Measurements from ENCODE around the gene C1QL4.
"Not testable (repeated sequence)": the region's sequence is repeated elsewhere in the genome, so short reads cannot be mapped to it uniquely, and the experiment has no call there.

Gene C1QL4

DNA sequence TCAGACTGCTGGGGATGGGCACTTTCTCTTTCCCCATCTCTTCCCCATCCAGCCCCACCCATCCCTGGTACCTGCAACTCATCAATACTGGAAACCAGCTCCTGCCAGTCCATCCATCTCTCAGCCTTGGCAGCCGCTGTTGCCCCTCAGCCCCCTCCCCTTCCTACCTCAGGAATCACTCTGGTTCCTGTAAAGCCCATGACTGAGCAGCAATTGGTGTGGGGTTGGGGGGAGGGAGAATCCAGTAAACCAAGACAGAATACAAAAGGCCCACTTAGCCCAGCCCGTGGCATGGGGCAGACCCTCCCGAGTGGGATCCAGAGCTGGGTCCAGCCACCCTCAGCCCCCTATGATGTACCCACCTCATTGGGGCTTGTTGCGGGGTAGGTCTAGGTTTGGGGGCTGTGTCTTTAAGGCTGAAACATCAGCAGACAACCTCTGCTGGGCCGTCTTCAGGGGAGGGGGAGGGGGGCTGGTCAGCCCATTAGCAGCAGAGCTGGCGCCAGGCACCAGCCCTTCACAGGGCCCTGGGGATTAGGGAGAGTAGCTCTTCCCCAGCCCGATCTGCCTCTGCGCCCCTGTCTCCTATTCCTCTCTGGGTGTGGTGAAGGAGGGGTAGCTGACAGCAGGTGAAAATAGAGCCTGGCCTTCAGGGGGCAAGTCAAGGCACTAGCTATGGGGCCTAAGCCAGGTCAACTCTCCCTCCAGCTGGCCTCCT is 42.7 kb downstream of the C1QL4 start:
- Mint-ChIP-seq H3K4me1 (ENCODE audit: low read depth) (peaks cover 17% of the 10 kb centered on the region), H3K27ac (no peak overlapping the region), H3K9me3 (no peaks in the 10 kb centered on the region), H3K4me3 (no peak overlapping the region), H3K27me3 (peaks cover 64% of the 10 kb centered on the region), H3K36me3 (ENCODE audit: low read depth) (no peaks in the 10 kb centered on the region)
- no peak for DNase-seq

DNA sequence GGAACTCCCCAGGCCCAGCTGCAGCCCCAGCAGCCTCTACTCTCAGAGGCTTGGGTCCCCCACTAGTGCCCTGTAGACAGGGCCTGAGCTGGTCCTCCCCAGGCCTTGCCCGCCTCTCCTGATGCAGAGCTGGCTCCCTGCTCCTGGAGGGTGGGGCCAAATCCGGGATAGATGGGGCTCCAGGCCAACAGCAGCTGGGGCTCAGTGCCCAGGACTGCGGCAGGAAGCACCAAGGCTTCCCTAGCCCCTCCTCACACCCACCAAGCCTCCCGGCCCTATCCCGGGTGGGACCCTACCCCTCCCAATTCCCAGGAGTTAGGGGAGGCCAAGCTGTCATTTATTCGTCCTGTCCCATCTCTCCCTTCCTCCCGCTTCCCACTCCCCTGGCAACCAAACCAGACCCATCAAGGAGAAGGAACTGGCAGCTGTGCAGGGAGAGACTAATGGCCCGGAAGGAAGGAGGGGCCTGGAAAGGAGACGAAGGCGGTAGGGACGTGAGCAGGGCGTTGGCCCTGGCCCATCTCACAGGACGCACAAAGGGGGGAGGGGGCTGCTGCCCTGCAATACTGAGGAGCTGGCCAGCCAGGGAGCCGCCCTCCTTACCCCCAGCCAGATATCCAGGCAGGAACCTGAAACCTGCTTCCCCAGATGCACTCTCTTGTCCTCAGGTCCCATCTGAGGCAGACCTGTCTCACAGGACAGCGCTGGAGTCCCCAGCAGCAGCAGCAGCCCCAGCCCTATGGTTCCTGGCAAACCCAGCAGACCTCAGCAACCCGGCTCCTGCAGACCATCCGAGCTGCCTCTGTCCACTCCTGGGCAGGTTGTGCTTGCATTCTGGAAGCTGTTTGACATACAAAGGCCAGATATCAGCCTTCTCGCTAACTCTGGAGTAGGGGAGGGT is 43.7 kb downstream of the C1QL4 start:
- peaks cover 63% of the 10 kb centered on the region for H3K27me3 Mint-ChIP-seq
- H3K9me3 Mint-ChIP-seq = no peaks in the 10 kb centered on the region
- no peaks in the 10 kb centered on the region for H3K36me3 Mint-ChIP-seq (ENCODE audit: low read depth)
- no peak overlapping the region for H3K4me3 Mint-ChIP-seq
- peaks cover 17% of the 10 kb centered on the region for H3K4me1 Mint-ChIP-seq (ENCODE audit: low read depth)
- no peak overlapping the region for H3K27ac Mint-ChIP-seq
- no peak for DNase-seq

DNA sequence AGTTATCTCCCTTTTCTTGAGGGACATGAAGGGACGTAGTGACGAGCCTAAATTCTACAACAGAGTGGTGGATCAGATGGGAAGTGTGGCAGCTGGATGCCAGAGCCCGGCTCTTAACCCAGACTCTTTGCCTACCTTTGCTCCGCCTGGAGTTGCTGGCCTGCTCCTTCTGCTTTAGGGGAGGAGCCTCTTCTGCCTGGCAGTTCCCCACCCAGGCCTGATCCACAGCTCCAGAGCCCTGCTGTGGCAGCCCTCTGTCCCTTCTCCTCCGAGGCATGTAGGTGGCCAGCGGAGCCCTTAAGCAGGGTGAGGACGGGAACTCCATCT is 44.3 kb downstream of the C1QL4 start:
- Mint-ChIP-seq H3K4me1 (ENCODE audit: low read depth) (peaks cover 13% of the 10 kb centered on the region), H3K9me3 (no peaks in the 10 kb centered on the region), H3K36me3 (ENCODE audit: low read depth) (no peaks in the 10 kb centered on the region), H3K4me3 (no peak overlapping the region), H3K27me3 (peaks cover 63% of the 10 kb centered on the region), H3K27ac (no peak overlapping the region)
- no peak for DNase-seq

DNA sequence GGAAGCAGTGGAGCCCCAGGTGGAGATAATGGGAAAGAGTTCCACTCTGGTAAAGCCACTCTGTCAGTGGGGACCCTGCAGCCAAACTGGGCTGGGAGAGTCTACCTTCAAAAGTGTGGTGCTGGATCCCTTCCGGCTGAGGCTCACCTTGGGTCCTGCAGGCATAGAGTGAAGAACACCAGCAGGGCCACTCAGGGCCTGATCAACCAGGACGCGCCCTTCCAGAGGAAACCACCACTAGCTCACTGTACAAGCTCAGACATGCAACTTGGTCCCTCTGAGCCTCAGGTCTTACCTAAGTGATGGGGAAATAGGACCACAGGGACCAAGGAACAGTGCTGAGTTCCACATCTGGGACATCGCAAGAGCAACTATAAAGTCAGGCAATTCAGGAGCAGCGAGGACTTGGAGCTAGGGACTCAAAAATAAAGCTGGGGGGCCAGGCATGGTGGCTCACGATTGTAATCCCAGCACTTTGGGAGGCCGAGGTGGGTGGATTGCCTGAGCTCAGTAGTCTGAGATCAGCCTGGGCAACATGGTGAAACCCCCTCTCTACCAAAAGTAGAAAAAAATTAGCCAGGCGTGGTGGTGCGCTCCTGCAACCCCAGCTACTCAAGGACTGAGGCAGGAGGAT is 47.9 kb downstream of the C1QL4 start:
- DNase-seq = no peak
- H3K36me3 Mint-ChIP-seq (ENCODE audit: low read depth) = no peaks in the 10 kb centered on the region
- H3K9me3 Mint-ChIP-seq = no peaks in the 10 kb centered on the region
- no peak overlapping the region for H3K4me3 Mint-ChIP-seq
- no peaks in the 10 kb centered on the region for H3K4me1 Mint-ChIP-seq (ENCODE audit: low read depth)
- H3K27ac Mint-ChIP-seq = no peak overlapping the region
- H3K27me3 Mint-ChIP-seq = peaks cover 42% of the 10 kb centered on the region

DNA sequence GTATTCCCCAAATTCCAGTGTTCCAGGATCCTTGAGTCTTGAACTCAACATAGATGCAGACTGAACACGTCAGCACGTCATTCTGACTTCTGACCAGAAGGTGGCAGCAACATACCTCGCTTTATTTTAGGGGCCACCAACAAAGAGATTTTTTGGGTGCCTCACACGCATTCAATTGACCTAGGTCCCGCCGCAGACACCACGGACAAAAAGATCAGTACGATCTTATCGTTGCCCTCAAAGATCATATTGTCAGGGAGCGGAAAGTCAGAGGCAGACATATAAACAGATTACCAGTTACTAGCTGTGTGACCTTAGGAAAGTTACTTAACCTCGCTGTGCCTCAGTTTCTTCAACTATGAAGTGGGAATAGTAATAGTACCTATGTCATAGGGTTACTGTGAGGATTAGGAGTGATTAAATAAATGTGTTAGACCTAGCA is 48.6 kb downstream of the C1QL4 start:
- no peak overlapping the region for H3K27ac Mint-ChIP-seq
- H3K4me1 Mint-ChIP-seq (ENCODE audit: low read depth) = no peaks in the 10 kb centered on the region
- peak; percentile 78 for DNase-seq
- no peak overlapping the region for H3K4me3 Mint-ChIP-seq
- H3K9me3 Mint-ChIP-seq = no peaks in the 10 kb centered on the region
- no peaks in the 10 kb centered on the region for H3K36me3 Mint-ChIP-seq (ENCODE audit: low read depth)
- peaks cover 40% of the 10 kb centered on the region for H3K27me3 Mint-ChIP-seq

DNA sequence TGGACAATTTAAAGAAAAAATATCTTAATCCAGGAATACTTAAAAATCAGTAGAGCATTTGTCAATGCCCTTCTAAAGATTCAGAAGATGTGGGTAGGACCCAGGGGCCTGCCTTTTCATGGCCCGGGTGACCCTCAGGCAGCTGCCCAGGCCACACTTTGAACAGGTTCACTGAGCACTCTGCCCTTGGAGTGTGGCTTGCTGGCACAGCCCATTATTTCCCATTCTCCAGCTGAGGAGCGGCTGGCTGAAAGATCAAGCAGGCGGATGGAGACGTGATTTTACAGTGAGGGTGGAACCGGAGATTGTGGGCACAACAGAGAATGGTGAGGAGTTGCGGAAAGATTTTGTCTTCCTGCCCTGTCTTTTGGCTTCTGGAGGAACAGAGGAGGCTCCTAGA is 49.1 kb downstream of the C1QL4 start:
- no peak for DNase-seq
- no peak overlapping the region for H3K27ac Mint-ChIP-seq
- no peaks in the 10 kb centered on the region for H3K9me3 Mint-ChIP-seq
- H3K4me1 Mint-ChIP-seq (ENCODE audit: low read depth) = no peaks in the 10 kb centered on the region
- no peaks in the 10 kb centered on the region for H3K36me3 Mint-ChIP-seq (ENCODE audit: low read depth)
- H3K4me3 Mint-ChIP-seq = no peak overlapping the region
- peaks cover 39% of the 10 kb centered on the region for H3K27me3 Mint-ChIP-seq

DNA sequence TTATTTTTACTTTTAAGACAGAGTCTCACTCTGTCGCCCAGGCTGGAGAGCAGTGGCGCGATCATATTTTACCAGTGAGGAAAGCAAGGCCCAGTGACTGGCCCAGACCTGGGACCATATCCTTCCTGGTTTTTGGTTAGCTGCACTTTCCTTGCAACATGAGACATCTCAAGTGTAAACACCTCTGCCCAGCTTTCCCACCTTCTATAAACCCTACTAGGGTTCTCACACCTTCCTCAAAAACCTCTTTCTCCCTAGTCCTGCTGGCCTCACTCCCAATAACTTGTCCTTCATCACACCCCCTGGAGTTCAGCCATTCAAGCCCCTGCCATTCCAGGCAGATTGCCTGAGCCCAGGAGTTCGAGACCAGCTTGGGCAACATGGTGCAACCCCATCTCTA is 52.3 kb downstream of the C1QL4 start:
- Mint-ChIP-seq H3K27me3 (peaks cover 32% of the 10 kb centered on the region), H3K4me1 (ENCODE audit: low read depth) (no peaks in the 10 kb centered on the region), H3K4me3 (no peak overlapping the region), H3K27ac (no peak overlapping the region), H3K36me3 (ENCODE audit: low read depth) (no peaks in the 10 kb centered on the region), H3K9me3 (no peaks in the 10 kb centered on the region)
- no peak for DNase-seq

DNA sequence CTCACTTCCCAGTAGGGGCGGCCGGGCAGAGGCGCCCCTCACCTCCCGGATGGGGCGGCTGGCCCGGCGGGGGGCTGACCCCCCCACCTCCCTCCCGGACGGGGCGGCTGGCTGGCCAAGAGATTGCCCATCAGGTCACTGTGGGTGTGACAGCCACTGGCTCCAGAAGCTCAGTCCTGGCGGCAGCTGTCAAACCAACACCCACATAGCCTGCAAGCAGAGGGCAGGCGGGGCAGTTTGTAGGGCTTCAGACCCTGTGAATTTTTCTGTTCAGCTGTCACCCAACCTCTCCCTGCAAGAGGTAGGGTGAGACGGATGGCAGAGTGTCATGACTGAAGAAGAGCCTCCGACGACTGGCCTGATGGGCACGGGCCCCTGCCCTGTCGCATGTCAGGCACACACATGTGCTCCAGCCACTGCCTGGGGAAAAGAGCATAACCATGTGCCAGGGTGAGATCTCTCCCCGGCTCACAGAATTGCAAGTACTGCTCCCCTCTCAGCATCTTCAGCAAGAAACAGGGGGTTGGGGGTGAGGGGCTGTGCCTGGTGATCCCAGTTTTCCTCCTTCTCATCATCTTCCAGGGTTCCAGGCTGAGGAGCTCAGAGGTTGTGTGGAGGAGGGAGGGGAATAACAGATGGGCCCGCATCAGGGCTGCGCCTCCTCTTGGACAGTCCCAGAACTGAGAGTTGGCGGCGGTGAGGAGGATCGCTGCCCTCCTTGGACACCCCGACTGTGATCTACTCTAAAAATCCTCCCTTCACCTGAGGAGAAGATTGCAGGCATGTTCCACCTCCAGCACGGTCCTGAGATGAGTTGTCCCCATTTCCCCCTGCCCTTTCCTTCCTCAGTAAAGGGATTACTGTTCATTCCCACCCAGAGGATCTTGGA is 53.2 kb downstream of the C1QL4 start:
- Mint-ChIP-seq H3K36me3 (ENCODE audit: low read depth) (no peaks in the 10 kb centered on the region), H3K9me3 (no peaks in the 10 kb centered on the region), H3K4me1 (ENCODE audit: low read depth) (no peaks in the 10 kb centered on the region), H3K27ac (no peak overlapping the region), H3K27me3 (peaks cover 29% of the 10 kb centered on the region), H3K4me3 (no peak overlapping the region)
- no peak for DNase-seq

DNA sequence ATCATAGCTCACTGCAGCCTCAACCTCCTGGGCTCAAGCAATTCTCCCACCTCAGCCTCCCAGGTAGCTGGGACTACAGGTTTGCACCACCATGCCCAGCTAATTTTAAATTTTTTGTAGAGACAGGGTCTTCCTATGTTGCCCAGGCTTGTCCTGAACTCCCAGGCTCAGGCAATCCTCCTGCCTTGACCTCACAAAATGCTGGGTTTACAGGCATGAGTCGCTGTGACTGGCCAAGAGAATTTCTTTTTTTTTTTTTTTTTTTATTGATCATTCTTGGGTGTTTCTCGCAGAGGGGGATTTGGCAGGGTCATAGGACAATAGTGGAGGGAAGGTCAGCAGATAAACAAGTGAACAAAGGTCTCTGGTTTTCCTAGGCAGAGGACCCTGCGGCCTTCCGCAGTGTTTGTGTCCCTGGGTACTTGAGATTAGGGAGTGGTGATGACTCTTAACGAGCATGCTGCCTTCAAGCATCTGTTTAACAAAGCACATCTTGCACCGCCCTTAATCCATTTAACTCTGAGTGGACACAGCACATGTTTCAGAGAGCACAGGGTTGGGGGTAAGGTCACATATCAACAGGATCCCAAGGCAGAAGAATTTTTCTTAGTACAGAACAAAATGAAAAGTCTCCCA is 54.1 kb downstream of the C1QL4 start:
- DNase-seq; H3K4me1 Mint-ChIP-seq (ENCODE audit: low read depth); H3K4me3 Mint-ChIP-seq; H3K36me3 Mint-ChIP-seq (ENCODE audit: low read depth); H3K9me3 Mint-ChIP-seq; H3K27ac Mint-ChIP-seq: not testable (repeated sequence)
- H3K27me3 Mint-ChIP-seq = peaks cover 21% of the 10 kb centered on the region

Data from activated T-cell treated with anti-CD3 and anti-CD28 coated beads, Interleukin-2, amount 50 U/mL, for 24 hours (primary cell).